HCT116 (cell line): Measurements from ENCODE around the gene LAP3.

Source experiments
- ATF3 ChIP-seq: IDR thresholded peaks from 2 replicates; pipeline ENCODE4 v1.6.1; 2012
- CTCF ChIP-seq, 3 experiments: fragments of 200-600 bp in 1 of 3; sonication (generic) in 1 of 3; IDR thresholded peaks in 2 of 3; conservative IDR thresholded peaks in 1 of 3; 2 replicates each; pipeline ENCODE4 v1.5.1; 2012 to 2017; ENCODE audit warnings: low read depth in 2 of 3, low read length in 2 of 3, antibody characterized with exemption in 1 of 3, borderline replicate concordance in 1 of 3, control low read depth in 1 of 3, mild to moderate bottlenecking in 1 of 3, mixed read lengths in 1 of 3, mixed run types in 1 of 3, moderate library complexity in 1 of 3; ENCODE audit not compliant: insufficient read depth in 1 of 3
- EGR1 ChIP-seq: IDR thresholded peaks from 2 replicates; pipeline ENCODE4 v1.6.1; 2012; ENCODE audit warnings: low read depth
- EZH2 ChIP-seq: fragments of 200-600 bp; sonication (generic); IDR thresholded peaks from 2 replicates; pipeline ENCODE4 v1.6.1; 2017; ENCODE audit warnings: antibody characterized with exemption, mixed run types
- MAX ChIP-seq: IDR thresholded peaks from 2 replicates; pipeline ENCODE4 v1.6.1; 2012
- POLR2A ChIP-seq: IDR thresholded peaks from 2 replicates; pipeline ENCODE4 v1.7.0; 2011; ENCODE audit warnings: borderline replicate concordance; ENCODE audit not compliant: insufficient read depth, insufficient read length; ENCODE audit errors: extremely low read depth
- YY1 ChIP-seq: IDR thresholded peaks from 2 replicates; pipeline ENCODE4 v1.6.1; 2011; ENCODE audit warnings: low read length, low read depth, moderate library complexity, mild to moderate bottlenecking; ENCODE audit not compliant: insufficient replicate concordance; ENCODE audit errors: extremely low read depth

- TF ChIP-seq MAX: no peak
- no peak for TF ChIP-seq POLR2A
- TF ChIP-seq ATF3: no peak
- TF ChIP-seq CTCF (IDR thresholded peaks at IDR 0.05 in 2 of 3, conservative IDR thresholded peaks at IDR 0.05 in 1 of 3; ENCODE audit: borderline replicate concordance in 1 of 3, insufficient read depth in 1 of 3, low read depth in 2 of 3, low read length in 2 of 3): no peak
- no peak for TF ChIP-seq YY1
- no peak for TF ChIP-seq EGR1
- TF ChIP-seq EZH2: no peak
Observed at GRCh38 chr4:17642398-17642783, 65.4 kb downstream of the LAP3 start.
